MCF 10A (cell line): ENCODE results near the gene CEP170. TPM values are rescaled to one million over a fixed set of nuclear protein-coding genes. Genes with fewer than 3 reads are reported as not detected.

ENCODE experiments used
- BruUV-seq: library from RNA; stranded (reverse); fragments of 400-500 nt; replicated peaks from 2 replicates; lab custom pipeline; 2021; lab: Mats Ljungman, UMichigan
- CTCF ChIA-PET: fragments of 300-600 bp; sonication (Branson Sonifier 250); formaldehyde crosslinking; extraction: SDS; loops from one replicate; lab custom pipeline; 2021; ENCODE audit warnings: antibody characterized with exemption, inconsistent platforms; lab: Yijun Ruan, JAX
- POLR2A ChIA-PET: fragments of 300-600, 350-650 bp; sonication (Branson Sonifier 250); formaldehyde crosslinking; extraction: SDS; loops from one replicate; lab custom pipeline; 2020; ENCODE audit warnings: antibody characterized with exemption, inconsistent platforms; lab: Yijun Ruan, JAX
- DNase-seq: peaks from one replicate; pipeline ENCODE4 v3.0.0-alpha.2; 2018; ENCODE audit not compliant: unreplicated experiment
- H3K27ac Mint-ChIP-seq: one replicate; pipeline ENCODE4 v1.8.0; 2022; ENCODE audit warnings: mild to moderate bottlenecking, low read depth, mixed read lengths; ENCODE audit not compliant: unreplicated experiment
- H3K27me3 Mint-ChIP-seq: one replicate; pipeline ENCODE4 v1.8.0; 2022; ENCODE audit warnings: mixed read lengths; ENCODE audit not compliant: insufficient read depth, unreplicated experiment
- H3K36me3 Mint-ChIP-seq: one replicate; pipeline ENCODE4 v1.8.0; 2022; ENCODE audit warnings: mild to moderate bottlenecking, moderate library complexity, mixed read lengths; ENCODE audit not compliant: insufficient read depth, unreplicated experiment
- H3K4me1 Mint-ChIP-seq: one replicate; pipeline ENCODE4 v1.8.0; 2022; ENCODE audit warnings: mixed read lengths; ENCODE audit not compliant: insufficient read depth, unreplicated experiment
- H3K4me3 Mint-ChIP-seq: one replicate; pipeline ENCODE4 v1.8.0; 2022; ENCODE audit warnings: mild to moderate bottlenecking, moderate library complexity, mixed read lengths; ENCODE audit not compliant: unreplicated experiment
- H3K9me3 Mint-ChIP-seq: one replicate; pipeline ENCODE4 v1.8.0; 2022; ENCODE audit warnings: mixed read lengths; ENCODE audit not compliant: unreplicated experiment
- intact Hi-C: fragments of 100-400 bp; cut with micrococcal nuclease; formaldehyde crosslinking; loops from 2 replicates; pipeline ENCODE4 v1.14.1; 2022
- total RNA-seq: library from RNA; stranded (reverse); gene quantifications from 2 replicates; pipeline ENCODE4 v1.2.3, GENCODE V29; 2022
- TF ChIP-seq, protein P1 (sequence below): fragments of 200-600 bp; IDR thresholded peaks from one replicate; pipeline ENCODE4 v1.8.0; 2022; ENCODE audit warnings: antibody characterized with exemption, mild to moderate bottlenecking; ENCODE audit not compliant: unreplicated experiment

The CEP170 gene
- total RNA-seq, 1 experiment from 2014 or later: 182 TPM

- POLR2A ChIA-PET: interaction anchor here (0.6 to 6.0 kb wide), 6 partner anchors 11 to 38 kb away, joined by 3 to 84 read pairs (median 5); partner anchors contain the start of genes CEP170 and SDCCAG8
- intact Hi-C loops: no loop called here
- BruUV-seq: TSS peak; percentile 41
- Mint-ChIP-seq H3K27ac (peak overlapping the region; percentile 29), H3K4me3 (no peak overlapping the region), H3K9me3 (no peaks in the 10 kb centered on the region), H3K4me1 (peaks cover 10% of the 10 kb centered on the region), H3K36me3 (peaks cover 81% of the 10 kb centered on the region), H3K27me3 (no peaks in the 10 kb centered on the region)
- no peak for DNase-seq
- CTCF ChIA-PET: interaction anchor here (0.6 to 1.0 kb wide), 2 partner anchors 9 to 54 kb away, joined by 3 read pairs; no protein-coding TSS in a partner anchor
- TF ChIP-seq, protein P1, sequence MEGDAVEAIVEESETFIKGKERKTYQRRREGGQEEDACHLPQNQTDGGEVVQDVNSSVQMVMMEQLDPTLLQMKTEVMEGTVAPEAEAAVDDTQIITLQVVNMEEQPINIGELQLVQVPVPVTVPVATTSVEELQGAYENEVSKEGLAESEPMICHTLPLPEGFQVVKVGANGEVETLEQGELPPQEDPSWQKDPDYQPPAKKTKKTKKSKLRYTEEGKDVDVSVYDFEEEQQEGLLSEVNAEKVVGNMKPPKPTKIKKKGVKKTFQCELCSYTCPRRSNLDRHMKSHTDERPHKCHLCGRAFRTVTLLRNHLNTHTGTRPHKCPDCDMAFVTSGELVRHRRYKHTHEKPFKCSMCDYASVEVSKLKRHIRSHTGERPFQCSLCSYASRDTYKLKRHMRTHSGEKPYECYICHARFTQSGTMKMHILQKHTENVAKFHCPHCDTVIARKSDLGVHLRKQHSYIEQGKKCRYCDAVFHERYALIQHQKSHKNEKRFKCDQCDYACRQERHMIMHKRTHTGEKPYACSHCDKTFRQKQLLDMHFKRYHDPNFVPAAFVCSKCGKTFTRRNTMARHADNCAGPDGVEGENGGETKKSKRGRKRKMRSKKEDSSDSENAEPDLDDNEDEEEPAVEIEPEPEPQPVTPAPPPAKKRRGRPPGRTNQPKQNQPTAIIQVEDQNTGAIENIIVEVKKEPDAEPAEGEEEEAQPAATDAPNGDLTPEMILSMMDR: no peak
Observed at GRCh38 chr1:243288062-243288461, 33.0 kb upstream of the CEP170 start.

GRCh38 chr1:243287652-243288051 lies 32.6 kb upstream of the CEP170 start:
- Mint-ChIP-seq H3K9me3 (no peaks in the 10 kb centered on the region), H3K4me3 (no peak overlapping the region), H3K36me3 (peaks cover 81% of the 10 kb centered on the region), H3K27me3 (no peaks in the 10 kb centered on the region), H3K27ac (peak overlapping the region; percentile 29), H3K4me1 (peaks cover 13% of the 10 kb centered on the region)
- intact Hi-C loops: loop anchor here (2.0 kb wide), 1 partner anchor 33 kb away; the partner anchor contains the start of gene CEP170
- peak; percentile 90 for DNase-seq
- POLR2A ChIA-PET: interaction anchor here (0.6 to 6.0 kb wide), 11 partner anchors 11 to 75 kb away, joined by 3 to 84 read pairs (median 5); partner anchors contain the start of genes CEP170 and SDCCAG8
- no TSS peak for BruUV-seq
- CTCF ChIA-PET: interaction anchor here (0.6 to 1.4 kb wide), 3 partner anchors 9 to 54 kb away, joined by 3 to 6 read pairs (median 3); no protein-coding TSS in a partner anchor
- TF ChIP-seq, protein P1: no peak

GRCh38 chr1:243287123-243287460 lies 32.0 kb upstream of the CEP170 start:
- TF ChIP-seq, protein P1: no peak
- CTCF ChIA-PET: interaction anchor here (0.6 to 1.4 kb wide), 4 partner anchors 10 to 1421 kb away, joined by 3 to 6 read pairs (median 4); no protein-coding TSS in a partner anchor
- H3K27me3 Mint-ChIP-seq: no peaks in the 10 kb centered on the region
- no TSS peak for BruUV-seq
- DNase-seq: no peak
- no peaks in the 10 kb centered on the region for H3K9me3 Mint-ChIP-seq
- POLR2A ChIA-PET: interaction anchor here (0.8 to 6.0 kb wide), 9 partner anchors 10 to 75 kb away, joined by 3 to 84 read pairs (median 5); partner anchors contain the start of genes CEP170 and SDCCAG8
- peaks cover 13% of the 10 kb centered on the region for H3K4me1 Mint-ChIP-seq
- H3K27ac Mint-ChIP-seq: peak overlapping the region; percentile 29
- H3K4me3 Mint-ChIP-seq: no peak overlapping the region
- intact Hi-C loops: loop anchor here (2.0 kb wide), 1 partner anchor 32 kb away; the partner anchor contains the start of gene CEP170
- peaks cover 85% of the 10 kb centered on the region for H3K36me3 Mint-ChIP-seq

GRCh38 chr1:243286409-243287122 lies 31.5 kb upstream of the CEP170 start:
- Mint-ChIP-seq H3K4me3 (no peak overlapping the region), H3K27ac (peak overlapping the region; percentile 29), H3K4me1 (peaks cover 13% of the 10 kb centered on the region), H3K27me3 (no peaks in the 10 kb centered on the region), H3K9me3 (no peaks in the 10 kb centered on the region), H3K36me3 (peaks cover 91% of the 10 kb centered on the region)
- TF ChIP-seq, protein P1: no peak
- CTCF ChIA-PET: interaction anchor here (0.6 to 1.4 kb wide), 6 partner anchors 8 to 1420 kb away, joined by 3 to 6 read pairs (median 4); no protein-coding TSS in a partner anchor
- POLR2A ChIA-PET: interaction anchor here (0.9 to 6.0 kb wide), 9 partner anchors 9 to 50 kb away, joined by 3 to 84 read pairs (median 6); partner anchors contain the start of genes CEP170 and SDCCAG8
- DNase-seq: no peak
- intact Hi-C loops: loop anchor here (2.0 kb wide), 1 partner anchor 32 kb away; the partner anchor contains the start of gene CEP170
- no TSS peak for BruUV-seq
